ENCODE data around the gene OPALIN. TPM values are rescaled to one million over a fixed set of nuclear protein-coding genes. Genes with fewer than 3 reads are reported as not detected.

Gene OPALIN
- total RNA-seq, 1 experiment from 2014 or later = not detected

- DNase-seq (ENCODE audit: low read depth) = no peak
These were observed 59.4 kb downstream of the OPALIN start for GRCh38 chr10:96299383-96299782.

GRCh38 chr10:96298362-96298761 is 60.4 kb downstream of the OPALIN start:
- DNase-seq (ENCODE audit: low read depth) = no peak

- no peak for DNase-seq (ENCODE audit: low read depth)
These were observed 61.3 kb downstream of the OPALIN start for GRCh38 chr10:96297486-96297885.

GRCh38 chr10:96295475-96295874 is 63.3 kb downstream of the OPALIN start:
- DNase-seq (ENCODE audit: low read depth) = no peak

Other genes with a start within 250 kb of the OPALIN start
- gene ZNF518A, start 228.7 kb downstream of the OPALIN start, total RNA-seq (2014; rRNA removed; shearing (Covaris generic)) = 2.8 and 3.3 TPM in 2 replicates
- not detected in 2 replicates for gene BLNK, start 87.4 kb downstream of the OPALIN start, total RNA-seq (2014; rRNA removed; shearing (Covaris generic))
- not detected in 2 replicates for gene DNTT, start 54.6 kb downstream of the OPALIN start, total RNA-seq (2014; rRNA removed; shearing (Covaris generic))
- 0.02 TPM in 1 of 2 replicates, not detected in the other for gene TLL2, start 154.9 kb upstream of the OPALIN start, total RNA-seq (2014; rRNA removed; shearing (Covaris generic))
- 77.3 and 81.2 TPM in 2 replicates for gene TM9SF3, start 228.0 kb upstream of the OPALIN start, total RNA-seq (2014; rRNA removed; shearing (Covaris generic))